ENCODE data around the gene CD52. TPM values are rescaled to one million over a fixed set of nuclear protein-coding genes. Genes with fewer than 3 reads are reported as not detected.

CD52 gene
- total RNA-seq, 2 experiments from 2014 or later, result 582 to 608 TPM

- ChIA-PET POLR2A (interaction anchor here (1.0 to 20.7 kb wide), 2 partner anchors 8 to 28 kb away, joined by 3 to 977 read pairs; partner anchors contain the start of gene CD52), CTCF (no interaction called here)
- Mint-ChIP-seq H3K27ac (no peak overlapping the region), H3K9me3 (no peaks in the 10 kb centered on the region), H3K36me3 (ENCODE audit: low read depth) (peaks cover 12% of the 10 kb centered on the region), H3K4me1 (ENCODE audit: low read depth) (peaks cover 48% of the 10 kb centered on the region), H3K27me3 (no peaks in the 10 kb centered on the region), H3K4me3 (no peak overlapping the region)
- peak in 1 of 14 experiments; percentile 2 for DNase-seq
- Histone ChIP-seq H3K27ac (ENCODE audit: low read depth in 1 of 2, low read length in 2 of 2) (no peak overlapping the region), H3K36me3 (ENCODE audit: insufficient read depth, low read length) (peaks cover 11% of the 10 kb centered on the region), H3K4me3 (ENCODE audit: low read length) (no peak overlapping the region), H3K4me1 (ENCODE audit: insufficient read depth, low read length) (peaks cover 68% of the 10 kb centered on the region), H3K27me3 (ENCODE audit: control insufficient read depth in 1 of 2, insufficient read depth in 2 of 2, low read length in 2 of 2) (no peaks in the 10 kb centered on the region), H3K9me3 (ENCODE audit: control insufficient read depth in 1 of 2, insufficient read depth in 1 of 2, low read length in 2 of 2) (no peaks in the 10 kb centered on the region)
- no peak for ATAC-seq (ENCODE audit: poor library complexity)
- intact Hi-C loops (cut with DNase I, micrococcal nuclease), result no loop called here
- TF ChIP-seq CTCF (IDR thresholded peaks at IDR 0.05), result no peak
These were observed 23.8 kb upstream of the CD52 start for GRCh38 chr1:26293911-26294463.

- Histone ChIP-seq H3K9me3 (ENCODE audit: control insufficient read depth in 1 of 2, insufficient read depth in 1 of 2, low read length in 2 of 2) (no peaks in the 10 kb centered on the region), H3K36me3 (ENCODE audit: insufficient read depth, low read length) (peaks cover 11% of the 10 kb centered on the region), H3K4me1 (ENCODE audit: insufficient read depth, low read length) (peaks cover 57% of the 10 kb centered on the region), H3K27ac (ENCODE audit: low read depth in 1 of 2, low read length in 2 of 2) (no peak overlapping the region), H3K4me3 (ENCODE audit: low read length) (no peak overlapping the region), H3K27me3 (ENCODE audit: control insufficient read depth in 1 of 2, insufficient read depth in 2 of 2, low read length in 2 of 2) (no peaks in the 10 kb centered on the region)
- intact Hi-C loops (cut with DNase I, micrococcal nuclease), result no loop called here
- Mint-ChIP-seq H3K36me3 (ENCODE audit: low read depth) (peaks cover 12% of the 10 kb centered on the region), H3K27me3 (no peaks in the 10 kb centered on the region), H3K4me1 (ENCODE audit: low read depth) (peaks cover 39% of the 10 kb centered on the region), H3K27ac (peak overlapping the region; percentile 22), H3K9me3 (no peaks in the 10 kb centered on the region), H3K4me3 (no peak overlapping the region)
- no peak for TF ChIP-seq CTCF (IDR thresholded peaks at IDR 0.05)
- no peak for ATAC-seq (ENCODE audit: poor library complexity)
- ChIA-PET CTCF (no interaction called here), POLR2A (interaction anchor here (1.8 to 20.7 kb wide), 2 partner anchors 20 to 26 kb away, joined by 5 to 977 read pairs; partner anchors contain the start of gene CD52)
- peak in 1 of 14 experiments; percentile 0 for DNase-seq
These were observed 22.3 kb upstream of the CD52 start for GRCh38 chr1:26295194-26296138.

- Histone ChIP-seq H3K4me3 (ENCODE audit: low read length) (no peak overlapping the region), H3K27me3 (ENCODE audit: control insufficient read depth in 1 of 2, insufficient read depth in 2 of 2, low read length in 2 of 2) (no peaks in the 10 kb centered on the region), H3K36me3 (ENCODE audit: insufficient read depth, low read length) (peaks cover 11% of the 10 kb centered on the region), H3K9me3 (ENCODE audit: control insufficient read depth in 1 of 2, insufficient read depth in 1 of 2, low read length in 2 of 2) (no peaks in the 10 kb centered on the region), H3K27ac (ENCODE audit: low read depth in 1 of 2, low read length in 2 of 2) (no peak overlapping the region), H3K4me1 (ENCODE audit: insufficient read depth, low read length) (peaks cover 54% of the 10 kb centered on the region)
- Mint-ChIP-seq H3K4me1 (ENCODE audit: low read depth) (peaks cover 29% of the 10 kb centered on the region), H3K9me3 (no peaks in the 10 kb centered on the region), H3K36me3 (ENCODE audit: low read depth) (peaks cover 12% of the 10 kb centered on the region), H3K4me3 (no peak overlapping the region), H3K27ac (peak overlapping the region; percentile 12), H3K27me3 (no peaks in the 10 kb centered on the region)
- POLR2A ChIA-PET, result interaction anchor here (0.8 to 1.8 kb wide), 5 partner anchors 7 to 21 kb away, joined by 3 to 6 read pairs (median 5); partner anchors contain the start of genes CD52 and UBXN11
- DNase-seq (peak in 1 of 14 experiments; percentile 1), ATAC-seq (ENCODE audit: poor library complexity) (no peak)
- intact Hi-C loops (cut with DNase I, micrococcal nuclease), result no loop called here
- no peak for TF ChIP-seq CTCF (IDR thresholded peaks at IDR 0.05)
- CTCF ChIA-PET, result no interaction called here
These were observed 21.3 kb upstream of the CD52 start for GRCh38 chr1:26296340-26297056.
